Left colon (tissue), 2 donors: Measurements from ENCODE around the gene NCOA1. TPM values are rescaled to one million over a fixed set of nuclear protein-coding genes. Genes with fewer than 3 reads are reported as not detected.

Experiments used
- ATAC-seq: fragments of 200-7000 bp; cut with Tn5 transposase; one replicate; pipeline ENCODE4 v1.9.1; 2020; ENCODE audit warnings: mild to moderate bottlenecking, moderate library complexity
- DNase-seq, 2 donors: peaks; one replicate each; pipeline ENCODE4 v3.0.0-alpha.2; 2020
- intact Hi-C, 2 donors: fragments of 100-400 bp; cut with DNase I in 1 of 2; cut with micrococcal nuclease in 1 of 2; formaldehyde crosslinking; loops; one replicate each; pipeline versions ENCODE4 v1.11.2 to v1.14.0; 2022; cut with DNase I, micrococcal nuclease
- total RNA-seq, 2 donors: library from RNA; stranded (reverse); fragmentation: NEBNext Ultra II Directional; extraction: Animal tissue kit (Norgen Biotek cat#: 25700); gene quantifications; one replicate each; pipeline ENCODE4 v1.2.1, GENCODE V29; 2021
- donor health status: DM: no; HTN: no; CAD: no.
- donor health status: DM: yes; HTN: yes; CAD: no.

NCOA1 gene
- total RNA-seq, 2 donors from 2014 or later, result 34.2 to 38.9 TPM

GRCh38 chr2:24819442-24820174 is 328.6 kb downstream of the NCOA1 start:
- intact Hi-C loops, result loop anchor here in 1 of 2 donors (10.0 kb wide), 1 partner anchor 415 kb away; no protein-coding TSS in a partner anchor
- DNase-seq (peak in 1 of 2 donors; percentile 1), ATAC-seq (no peak)

- intact Hi-C loops, result loop anchor here in 1 of 2 donors (10.0 kb wide), 1 partner anchor 415 kb away; no protein-coding TSS in a partner anchor
- DNase-seq, result no peak
- no peak for ATAC-seq
Measured at GRCh38 chr2:24820175-24820513, 329.1 kb downstream of the NCOA1 start.

Other genes with a start within 250 kb of the NCOA1 start
- 10 to 100 TPM; 52.6 to 54.6 TPM for gene ITSN2, start 130.7 kb upstream of the NCOA1 start, total RNA-seq